Stimulated activated CD8-positive, alpha-beta memory T cell treated with anti-CD3 and anti-CD28 coated beads, Interleukin-2, amount 100 ng/mL, for 1 hour (primary cell): ENCODE results near the gene CTPS2.
"Not testable (repeated sequence)": the region's sequence is repeated elsewhere in the genome, so short reads cannot be mapped to it uniquely, and the experiment has no call there.

Source experiments
- DNase-seq, 2 donors: peaks; one replicate each; pipeline ENCODE4 v3.0.0-alpha.2; 2020; ENCODE audit warnings: low read depth in 2 of 2

Gene CTPS2

GRCh38 chrX:16654093-16654492 lies 58.4 kb downstream of the CTPS2 start:
- no peak for DNase-seq

GRCh38 chrX:16653424-16653823 lies 59.0 kb downstream of the CTPS2 start:
- no peak for DNase-seq

GRCh38 chrX:16651391-16652024 lies 61.0 kb downstream of the CTPS2 start:
- DNase-seq: no peak

GRCh38 chrX:16649858-16650257 lies 62.6 kb downstream of the CTPS2 start, which contains the start of gene S100G:
TSS of gene S100G (plus strand) at chrX:16650158. CDS start at chrX:16651007, 849 bp downstream.
- DNase-seq: no peak

GRCh38 chrX:16646366-16647138 lies 65.9 kb downstream of the CTPS2 start:
- no peak for DNase-seq

- no peak for DNase-seq
These were observed 69.3 kb downstream of the CTPS2 start for GRCh38 chrX:16643176-16643575.

- DNase-seq: no peak
These were observed 71.6 kb downstream of the CTPS2 start for GRCh38 chrX:16640823-16641222.

DNA sequence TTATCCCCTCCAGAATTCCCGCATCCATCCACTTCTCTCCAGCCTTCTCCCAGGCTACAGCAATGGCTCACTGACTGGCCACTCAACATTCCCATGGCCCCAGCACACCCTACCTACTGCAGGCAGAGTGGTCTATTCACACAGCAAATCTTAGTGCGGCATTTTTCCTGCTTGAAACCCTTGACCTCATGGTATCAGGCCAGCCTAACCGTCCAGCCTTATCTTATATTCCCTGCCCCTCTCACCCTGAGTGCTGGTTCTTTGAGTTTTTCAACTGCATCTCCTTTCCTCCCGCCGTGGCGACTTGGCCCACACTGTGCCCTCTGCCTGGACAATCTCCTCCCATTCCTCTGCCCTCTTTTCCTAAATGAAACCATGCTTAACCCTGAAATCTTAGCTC lies 72.5 kb downstream of the CTPS2 start:
- no peak for DNase-seq

DNA sequence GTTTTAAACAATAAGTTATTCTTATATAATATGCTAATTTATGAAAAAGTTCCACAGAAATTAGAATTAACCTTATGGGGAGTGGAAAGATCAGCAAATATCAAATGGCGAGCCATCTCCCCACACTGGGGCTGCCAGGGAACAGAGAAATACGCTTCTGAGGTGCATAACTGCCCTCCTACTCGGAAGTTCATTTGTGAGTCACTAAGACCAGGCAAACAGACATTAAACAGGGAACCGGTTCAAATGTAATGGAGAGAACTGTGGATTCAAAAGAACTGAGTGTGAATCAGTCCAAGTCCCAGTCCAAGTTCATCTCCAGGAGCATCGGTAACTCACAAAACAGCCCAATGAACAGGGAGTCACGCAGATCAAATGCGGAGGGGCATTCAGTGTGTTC lies 73.9 kb downstream of the CTPS2 start:
- no peak for DNase-seq

GRCh38 chrX:16635596-16635995 lies 76.9 kb downstream of the CTPS2 start:
- no peak for DNase-seq

GRCh38 chrX:16635040-16635439 lies 77.4 kb downstream of the CTPS2 start:
- no peak for DNase-seq

GRCh38 chrX:16633754-16634153 lies 78.7 kb downstream of the CTPS2 start:
- DNase-seq: no peak

DNA sequence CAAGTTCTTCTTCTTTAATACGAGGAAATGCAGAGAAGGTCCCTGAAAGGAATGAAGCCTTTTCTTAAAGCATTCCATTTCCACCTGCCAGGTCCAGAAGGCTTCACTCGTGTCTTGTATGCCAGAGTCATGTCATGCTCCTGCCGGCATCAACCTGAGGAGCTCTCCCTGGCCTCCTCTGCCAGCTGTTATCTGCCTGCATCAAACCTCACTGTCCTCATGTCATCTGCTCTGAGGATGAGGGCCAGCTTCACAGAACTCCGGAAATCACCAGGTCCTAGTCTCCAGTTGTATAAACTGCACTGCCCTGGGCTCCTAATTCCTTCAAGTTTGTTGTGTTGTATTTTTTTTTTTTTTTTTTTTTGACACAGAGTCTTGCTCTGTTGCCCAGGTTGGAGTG lies 82.6 kb downstream of the CTPS2 start:
- DNase-seq: no peak

GRCh38 chrX:16628946-16629595 lies 83.4 kb downstream of the CTPS2 start:
- DNase-seq: no peak

- not testable (repeated sequence) for DNase-seq
These were observed 84.0 kb downstream of the CTPS2 start for GRCh38 chrX:16628511-16628910.

- no peak for DNase-seq
These were observed 93.4 kb downstream of the CTPS2 start for GRCh38 chrX:16619024-16619423.

- DNase-seq: no peak
These were observed 94.0 kb downstream of the CTPS2 start for GRCh38 chrX:16618422-16618821.

GRCh38 chrX:16617382-16617781 lies 95.1 kb downstream of the CTPS2 start:
- no peak for DNase-seq

DNA sequence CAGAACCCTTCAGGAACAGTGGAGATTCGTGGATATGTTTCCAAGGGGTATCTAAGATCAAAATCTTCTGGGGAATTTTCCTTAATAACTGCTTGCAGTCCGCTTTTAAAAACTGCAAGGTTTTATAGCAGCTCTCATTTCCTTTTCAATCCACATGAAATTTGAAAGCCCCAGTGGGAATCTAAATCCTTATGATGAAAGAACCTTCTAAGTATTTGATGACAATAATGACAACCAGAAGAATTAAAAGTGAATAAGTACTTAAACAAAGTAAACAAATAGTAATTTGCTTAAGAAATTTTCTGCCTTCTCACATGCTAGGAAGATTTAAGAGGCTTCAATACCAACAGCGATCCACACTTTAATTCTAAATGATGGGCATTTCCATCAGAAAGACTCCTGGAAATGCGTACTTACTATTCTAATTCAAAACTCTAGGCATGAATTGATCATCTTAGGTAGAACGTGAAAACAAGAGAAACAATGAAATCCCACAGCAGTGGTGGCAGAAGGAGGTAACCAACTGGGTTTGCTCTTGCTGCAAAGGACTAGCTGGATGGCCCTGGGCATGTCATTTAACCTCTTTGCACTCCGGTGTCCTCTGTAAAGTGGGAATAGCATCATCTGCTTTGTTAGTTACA lies 100.1 kb downstream of the CTPS2 start:
- DNase-seq: no peak

- not testable (repeated sequence) for DNase-seq
These were observed 101.8 kb downstream of the CTPS2 start for GRCh38 chrX:16610654-16611053.

DNA sequence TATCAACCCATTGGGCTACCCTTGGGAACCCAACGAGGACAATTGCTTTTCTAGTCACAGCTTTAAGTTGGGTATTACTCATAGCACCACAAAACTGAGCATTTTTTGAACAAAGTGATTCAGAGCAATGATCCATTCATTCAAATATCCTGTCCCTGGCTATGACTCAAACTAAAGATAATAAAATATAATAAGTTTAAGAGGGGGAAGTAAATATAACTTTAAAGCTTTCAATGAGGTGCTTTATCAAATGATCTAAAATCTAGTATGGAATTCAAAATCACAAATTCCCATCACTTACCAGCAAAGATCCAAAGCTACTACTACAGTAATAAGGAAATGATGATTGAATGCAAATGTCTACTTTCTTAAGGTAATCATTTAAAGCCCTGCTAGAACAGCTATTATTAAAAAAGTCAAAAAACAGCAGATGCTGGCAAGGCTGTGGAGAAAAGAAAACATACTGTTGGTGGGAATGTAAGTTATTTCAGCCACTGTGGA lies 102.3 kb downstream of the CTPS2 start:
- DNase-seq: no peak

GRCh38 chrX:16606142-16606720 lies 106.2 kb downstream of the CTPS2 start:
- no peak for DNase-seq
